HG02981 (cell line): ENCODE data around the gene DGAT2.
"Not testable (repeated sequence)": the region's sequence is repeated elsewhere in the genome, so short reads cannot be mapped to it uniquely, and the experiment has no call there.

ENCODE experiments used
- ATAC-seq: cut with Tn5 transposase; IDR thresholded peaks from one replicate; pipeline ENCODE4 v1.9.1; 2021; ENCODE audit warnings: mild to moderate bottlenecking, moderate library complexity; ENCODE audit not compliant: unreplicated experiment

The DGAT2 gene

DNA sequence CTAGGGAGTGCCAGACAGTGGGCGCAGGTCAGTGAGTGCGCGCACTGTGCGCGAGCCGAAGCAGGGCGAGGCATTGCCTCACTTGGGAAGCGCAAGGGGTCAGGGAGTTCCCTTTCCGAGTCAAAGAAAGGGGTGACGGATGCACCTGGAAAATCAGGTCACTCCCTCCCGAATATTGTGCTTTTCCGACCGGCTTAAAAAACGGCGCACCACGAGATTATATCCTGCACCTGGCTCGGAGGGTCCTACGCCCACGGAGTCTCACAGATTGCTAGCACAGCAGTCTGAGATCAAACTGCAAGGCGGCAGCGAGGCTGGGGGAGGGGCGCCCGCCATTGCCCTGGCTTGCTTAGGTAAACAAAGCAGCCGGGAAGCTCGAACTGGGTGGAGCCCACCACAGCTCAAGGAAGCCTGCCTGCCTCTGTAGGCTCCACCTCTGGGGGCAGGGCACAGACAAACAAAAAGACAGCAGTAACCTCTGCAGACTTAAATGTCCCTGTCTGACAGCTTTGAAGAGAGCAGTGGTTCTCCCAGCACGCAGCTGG, 19.8 kb upstream of the DGAT2 start:
- ATAC-seq = not testable (repeated sequence)

DNA sequence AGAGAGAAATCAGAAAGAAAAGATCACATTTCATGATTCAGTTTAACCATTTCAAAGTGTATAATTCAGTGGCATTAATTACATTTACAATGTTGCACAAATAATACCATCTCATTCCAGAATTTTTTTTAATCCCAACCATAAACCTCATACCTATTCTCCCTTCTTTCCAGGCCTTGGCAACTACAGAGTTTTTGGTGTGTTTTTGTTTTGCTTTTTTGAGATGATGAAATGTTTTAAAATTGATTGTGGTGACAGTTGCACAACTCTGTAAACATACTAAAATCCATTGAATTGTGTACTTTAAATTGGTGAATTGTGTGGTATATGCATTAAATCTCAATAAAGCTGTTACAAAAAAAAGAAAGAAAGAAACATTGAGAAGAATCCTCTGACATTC, 13.6 kb upstream of the DGAT2 start:
- not testable (repeated sequence) for ATAC-seq

DNA sequence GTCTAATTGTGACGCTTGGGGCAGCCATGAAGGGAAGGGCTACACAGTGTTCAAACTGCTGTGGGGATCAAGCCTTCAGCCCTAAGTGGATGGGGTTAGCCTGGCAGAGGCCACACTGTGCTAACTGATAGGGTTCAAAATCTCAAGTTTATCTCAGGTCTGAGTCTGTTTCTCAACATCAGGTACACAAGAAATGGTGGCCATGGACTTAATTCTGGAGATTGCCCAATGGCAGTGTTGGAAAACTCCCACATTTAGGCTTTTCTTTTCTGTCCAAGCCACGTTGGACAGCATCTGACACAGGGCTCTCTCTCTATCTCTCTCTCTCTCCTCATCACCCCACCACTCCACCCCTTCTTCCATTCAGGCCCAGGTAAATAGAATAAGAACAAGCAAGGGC, 10.9 kb upstream of the DGAT2 start:
- ATAC-seq = no peak

DNA sequence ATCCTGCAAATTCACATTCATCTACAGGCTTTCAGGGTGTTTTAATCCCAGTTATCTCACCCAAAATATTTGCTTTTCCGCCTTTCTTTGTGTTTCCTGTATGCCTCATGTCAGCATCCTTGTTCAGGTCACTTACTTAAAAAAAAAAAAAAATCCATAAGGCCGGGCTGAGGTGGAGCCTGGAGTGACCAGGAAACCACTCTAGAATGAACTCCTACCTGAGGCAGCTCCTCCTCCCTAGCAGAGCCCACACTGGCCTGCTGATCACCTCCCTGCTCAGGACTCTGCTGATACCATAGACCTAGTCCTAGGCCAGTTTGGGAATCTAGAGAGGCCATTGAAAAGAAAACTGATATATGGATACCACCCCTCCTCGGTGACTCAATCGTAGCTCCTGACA, 8.7 kb upstream of the DGAT2 start:
- no peak for ATAC-seq

DNA sequence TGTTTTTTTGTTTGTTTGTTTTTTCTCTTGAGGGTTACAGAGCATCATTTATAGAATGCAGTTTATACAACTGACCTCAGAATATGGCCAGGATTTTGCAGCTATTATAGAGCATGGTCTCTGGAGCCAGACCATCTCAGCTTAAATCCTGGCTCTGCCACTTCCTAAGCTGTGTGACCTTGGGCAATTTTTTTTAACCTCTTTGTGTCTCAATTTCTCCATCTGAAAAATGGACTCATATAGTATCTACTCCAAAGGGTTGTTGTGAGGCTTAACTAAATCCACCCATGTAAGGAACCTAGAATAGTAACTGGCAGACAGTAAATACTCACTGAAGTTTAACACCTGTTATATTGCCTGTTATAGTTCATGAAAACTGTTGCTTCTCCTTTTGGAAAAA, 8.3 kb upstream of the DGAT2 start:
- ATAC-seq = no peak

DNA sequence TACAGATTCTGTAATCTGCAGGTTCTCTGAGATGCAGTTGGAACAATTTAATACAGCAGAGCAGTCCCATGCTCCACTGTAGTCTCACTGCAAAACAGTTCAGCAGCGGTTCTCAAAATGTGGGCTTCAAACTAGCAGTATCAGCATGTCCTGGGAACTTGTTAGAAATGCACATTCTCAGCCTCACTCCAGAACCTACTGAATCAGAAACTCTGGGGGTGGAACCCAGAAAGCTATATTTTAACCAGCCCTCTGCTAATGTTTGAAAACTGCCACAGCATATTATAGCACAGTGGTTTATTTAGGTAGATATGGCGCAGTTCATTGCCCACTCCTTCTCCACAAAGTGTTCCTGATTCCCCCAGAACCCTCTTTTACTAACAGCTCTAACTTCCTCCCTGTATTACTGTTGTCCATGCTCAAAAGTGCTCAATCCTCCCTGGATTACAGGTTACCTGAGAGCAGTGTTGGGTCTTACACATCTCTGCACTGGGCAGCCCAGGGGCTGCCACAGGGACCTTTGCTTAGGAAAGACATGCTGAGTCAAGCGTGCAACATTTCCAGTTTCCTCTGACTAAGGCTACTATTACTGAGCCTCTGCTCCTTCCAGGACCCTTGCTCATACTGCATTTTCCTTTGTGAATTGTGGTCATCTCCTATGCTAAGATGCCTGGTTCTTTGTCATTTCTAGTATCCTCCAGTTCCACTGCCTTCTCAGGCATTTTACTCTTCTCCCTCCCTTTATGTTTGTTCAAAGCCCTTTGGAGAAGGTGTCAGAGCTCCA, 7.7 kb upstream of the DGAT2 start:
- no peak for ATAC-seq

DNA sequence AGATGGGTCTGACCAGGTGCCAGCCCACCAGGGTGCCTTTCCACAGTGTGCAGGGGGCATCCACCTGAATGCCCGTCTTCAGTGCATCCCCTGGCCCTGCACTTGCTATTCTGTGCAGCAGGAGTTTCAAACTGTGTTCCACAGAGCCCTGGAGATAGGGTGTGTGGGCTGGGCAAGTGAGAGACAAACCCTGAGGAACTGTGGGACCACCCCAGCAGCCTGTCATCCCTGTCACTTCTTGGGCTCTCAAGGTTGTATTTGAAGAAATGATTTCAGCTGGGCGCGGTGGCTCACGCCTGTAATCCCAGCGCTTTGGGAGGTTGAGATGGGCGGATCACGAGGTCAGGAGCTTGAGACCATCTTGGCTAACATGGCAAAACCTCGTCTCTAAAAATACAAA, 6.4 kb upstream of the DGAT2 start:
- ATAC-seq = no peak

DNA sequence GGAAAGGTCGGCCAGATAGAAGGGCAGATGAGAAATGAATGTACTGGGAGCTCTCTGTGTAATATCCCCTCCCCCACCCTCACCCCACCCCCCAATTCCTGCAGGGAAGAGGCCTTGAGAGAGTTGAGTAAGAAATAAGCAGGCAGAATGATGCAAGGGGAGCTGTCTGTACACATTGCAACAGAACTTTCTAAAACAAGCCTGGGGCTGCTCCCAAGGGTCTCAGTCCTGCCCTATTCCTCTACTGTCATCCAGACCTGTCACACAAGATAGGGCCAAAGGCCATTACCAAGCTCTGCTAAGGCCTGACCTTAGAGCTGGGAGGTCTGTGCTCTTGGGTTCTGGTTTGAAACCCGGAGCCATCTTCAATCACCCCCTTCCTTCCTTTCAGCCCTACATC, 5.7 kb upstream of the DGAT2 start:
- ATAC-seq = no peak

DNA sequence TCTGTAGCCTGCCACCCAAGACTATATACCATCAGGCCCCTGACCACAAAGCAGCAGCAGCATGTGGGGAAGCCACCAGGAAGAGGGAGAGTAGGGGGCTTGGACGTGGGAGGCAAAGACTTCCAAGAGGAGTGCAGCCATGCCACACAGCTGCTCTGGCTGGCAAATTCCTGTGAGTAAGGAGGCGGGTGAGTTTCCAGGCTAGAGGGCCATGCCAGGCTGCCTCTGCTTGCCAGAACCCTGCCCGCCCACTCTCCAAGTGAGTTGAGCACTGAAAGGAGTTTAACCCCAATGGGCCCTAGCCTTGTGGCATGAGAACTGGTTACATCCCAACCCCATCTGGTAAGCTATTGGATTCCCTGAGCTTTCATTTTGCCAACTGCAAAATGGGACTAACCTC, 4.7 kb upstream of the DGAT2 start:
- ATAC-seq = no peak

DNA sequence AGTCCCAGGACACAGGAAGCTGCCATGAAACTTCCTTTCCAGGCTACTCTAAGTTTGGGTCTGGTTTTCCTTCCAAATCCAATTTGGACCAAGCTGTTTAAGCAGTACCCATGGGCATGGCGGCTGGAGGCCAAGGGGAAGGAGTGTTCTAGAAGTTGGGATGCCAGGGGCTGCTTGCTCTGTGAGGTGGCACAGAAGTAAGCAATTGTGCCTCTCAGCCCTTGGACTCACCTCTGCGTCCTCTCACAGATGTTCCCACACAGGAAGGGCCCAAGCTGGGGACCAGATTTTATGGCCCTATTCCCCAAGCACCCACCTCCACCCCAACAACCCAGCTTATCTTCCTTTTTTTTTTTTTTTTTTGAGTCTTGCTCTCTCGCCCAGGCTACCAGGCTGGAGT, 3.5 kb upstream of the DGAT2 start:
- ATAC-seq = no peak

DNA sequence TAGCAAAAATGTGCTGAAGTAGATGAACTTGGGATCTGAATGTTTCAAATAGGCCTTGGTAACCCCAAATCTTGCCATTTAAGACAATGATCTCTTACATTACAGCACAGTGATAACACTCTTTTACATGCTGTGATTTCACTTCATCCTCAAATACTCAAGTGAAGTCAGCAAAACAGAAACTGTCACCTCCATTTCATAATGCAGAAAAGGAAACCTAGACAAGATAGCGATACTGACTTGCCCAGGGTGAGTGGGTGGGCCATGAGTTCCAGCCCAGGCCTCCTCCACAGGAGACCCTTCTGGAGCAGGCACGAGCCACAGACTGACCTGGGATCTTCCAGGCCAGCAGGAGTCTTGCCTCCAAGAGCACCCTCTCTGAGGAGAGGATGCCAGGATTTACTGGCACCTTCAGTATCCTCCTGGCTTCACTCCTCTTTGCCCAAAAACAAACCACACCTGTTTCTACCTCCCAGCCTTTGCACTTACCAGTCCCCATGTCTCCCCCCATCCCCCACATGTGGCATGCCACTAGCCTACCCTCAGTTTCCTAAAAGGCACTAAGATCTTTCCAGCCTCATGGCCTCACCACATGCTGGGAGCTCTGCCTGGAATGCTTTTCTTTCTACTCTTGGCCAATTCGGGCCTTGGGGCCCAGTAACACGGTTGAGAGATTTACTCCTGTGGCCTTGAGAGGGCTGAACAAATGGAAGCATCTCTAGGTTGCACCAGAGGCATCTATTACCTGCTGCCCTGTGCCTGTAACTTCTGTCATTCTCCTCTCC, 1.9 kb upstream of the DGAT2 start:
- no peak for ATAC-seq

DNA sequence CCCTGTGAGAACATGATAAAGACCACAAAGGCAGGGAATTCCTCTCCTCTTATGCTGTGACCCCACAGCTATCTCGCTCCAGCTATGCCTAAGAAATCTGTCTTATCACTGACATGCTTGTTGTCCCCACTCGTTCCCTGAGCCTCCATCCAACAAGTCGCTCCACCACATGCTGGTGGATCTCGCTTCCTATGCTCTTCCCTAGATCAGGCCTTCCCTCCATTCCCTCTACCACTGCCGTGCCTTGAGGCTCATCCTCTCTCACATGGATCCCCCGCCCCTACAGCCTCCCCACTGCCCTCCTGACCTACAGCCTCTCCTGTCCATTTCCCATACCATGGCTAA, 1.4 kb upstream of the DGAT2 start:
- ATAC-seq = no peak

DNA sequence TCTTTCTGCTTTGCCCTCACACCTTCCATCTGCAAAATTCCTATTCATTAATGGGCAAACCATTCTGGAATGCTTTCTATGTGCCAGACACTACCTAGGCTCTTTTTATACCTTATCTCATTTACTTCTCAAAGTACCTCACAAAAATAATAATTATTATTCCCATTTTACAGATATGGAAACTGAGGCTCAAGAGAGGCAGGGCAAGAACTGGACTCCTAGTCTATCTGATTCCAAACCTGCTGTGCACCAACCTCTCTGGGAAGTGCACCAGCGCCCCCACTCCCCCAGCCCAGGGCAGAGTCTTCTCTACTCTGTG, 826 bp upstream of the DGAT2 start:
- ATAC-seq = no peak

DNA sequence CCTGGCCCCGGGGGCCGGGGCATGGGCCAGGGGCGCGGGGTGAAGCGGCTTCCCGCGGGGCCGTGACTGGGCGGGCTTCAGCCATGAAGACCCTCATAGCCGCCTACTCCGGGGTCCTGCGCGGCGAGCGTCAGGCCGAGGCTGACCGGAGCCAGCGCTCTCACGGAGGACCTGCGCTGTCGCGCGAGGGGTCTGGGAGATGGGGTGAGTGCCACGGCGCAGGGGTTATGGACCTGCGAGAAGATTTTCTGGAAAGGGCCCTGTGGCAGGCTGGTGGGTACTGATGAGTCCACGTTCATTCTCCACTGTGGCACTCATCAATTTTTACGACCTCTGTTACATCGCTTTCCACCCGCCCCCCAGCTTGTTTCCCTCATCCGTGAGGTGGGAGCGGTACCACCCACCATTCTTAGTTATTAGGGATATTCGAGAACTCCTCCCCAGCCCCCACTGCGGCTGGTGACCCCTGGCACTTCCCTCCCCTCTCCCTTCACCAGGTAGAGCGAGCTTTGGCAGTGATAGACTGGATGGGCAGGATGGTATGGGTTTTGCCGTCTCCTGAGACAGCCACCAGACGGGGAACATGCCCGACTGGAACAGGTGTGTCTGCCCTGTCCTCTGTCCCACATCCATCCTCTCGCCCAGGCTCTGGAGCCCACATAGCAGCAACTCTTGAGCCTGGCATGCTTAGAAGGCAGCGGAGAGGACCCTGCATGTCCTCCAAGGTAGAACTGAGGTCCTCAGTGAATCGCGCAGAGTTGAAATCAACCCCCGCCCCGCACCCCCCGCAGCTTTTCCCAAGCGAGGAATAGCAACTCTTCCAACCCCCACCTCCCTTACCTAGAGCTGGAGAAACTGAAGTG, 562 bp downstream of the DGAT2 start:
- ATAC-seq = no peak

DNA sequence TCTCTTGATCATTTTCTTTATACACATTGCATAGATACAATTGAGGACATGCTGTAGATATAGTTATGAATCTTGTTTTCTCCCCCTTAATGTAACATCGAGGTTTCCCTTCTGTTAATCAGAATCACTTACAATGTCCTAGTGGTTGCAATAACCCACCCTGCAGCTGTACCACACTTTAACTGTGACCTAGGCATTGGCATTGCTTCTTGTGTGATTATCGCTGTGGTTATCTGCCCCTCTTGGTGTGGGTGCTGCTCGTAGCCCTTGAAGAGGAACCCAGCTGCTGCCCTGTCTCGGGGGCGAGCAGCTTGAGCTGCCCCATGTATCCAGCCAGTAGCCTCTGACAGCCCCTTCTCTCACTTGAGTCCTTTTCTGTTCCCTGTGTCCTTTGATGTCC, 1.5 kb downstream of the DGAT2 start:
- no peak for ATAC-seq

DNA sequence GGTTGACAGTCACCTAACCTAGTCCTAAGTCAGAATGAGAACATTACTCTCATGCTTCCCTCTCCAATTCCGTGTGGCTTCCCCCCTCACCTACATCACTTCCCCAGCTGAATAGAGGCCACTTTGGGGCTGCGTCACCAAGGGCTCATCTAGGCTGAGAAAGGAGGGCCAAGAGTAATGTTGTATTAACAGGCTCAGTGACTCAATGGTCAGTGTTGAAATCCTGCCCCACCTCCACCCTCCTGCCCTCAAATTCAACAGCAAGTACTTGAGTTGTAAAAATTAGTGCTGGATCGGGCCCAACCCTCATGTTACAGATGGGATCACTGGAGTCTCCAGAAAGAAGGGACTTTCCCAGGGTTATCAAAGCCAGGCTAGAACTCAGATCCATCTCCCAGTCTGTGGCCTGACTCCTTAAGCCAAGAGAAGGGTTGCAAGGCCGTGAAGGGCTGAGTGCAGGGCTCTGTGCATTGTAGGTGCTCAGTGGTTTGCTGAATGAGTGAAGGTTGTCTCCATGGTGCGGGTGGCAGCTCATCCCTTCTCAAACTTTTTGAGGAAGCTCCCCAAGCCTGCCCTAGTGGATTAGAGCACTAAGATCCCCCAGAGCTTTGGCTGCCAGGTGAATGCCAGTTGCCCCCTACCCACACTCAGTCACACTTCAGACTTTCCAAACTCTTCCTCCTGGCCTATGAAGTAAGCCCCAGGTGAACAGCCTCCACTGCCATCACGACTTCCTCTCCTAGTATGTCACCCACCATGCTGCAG, 3.2 kb downstream of the DGAT2 start:
- no peak for ATAC-seq

DNA sequence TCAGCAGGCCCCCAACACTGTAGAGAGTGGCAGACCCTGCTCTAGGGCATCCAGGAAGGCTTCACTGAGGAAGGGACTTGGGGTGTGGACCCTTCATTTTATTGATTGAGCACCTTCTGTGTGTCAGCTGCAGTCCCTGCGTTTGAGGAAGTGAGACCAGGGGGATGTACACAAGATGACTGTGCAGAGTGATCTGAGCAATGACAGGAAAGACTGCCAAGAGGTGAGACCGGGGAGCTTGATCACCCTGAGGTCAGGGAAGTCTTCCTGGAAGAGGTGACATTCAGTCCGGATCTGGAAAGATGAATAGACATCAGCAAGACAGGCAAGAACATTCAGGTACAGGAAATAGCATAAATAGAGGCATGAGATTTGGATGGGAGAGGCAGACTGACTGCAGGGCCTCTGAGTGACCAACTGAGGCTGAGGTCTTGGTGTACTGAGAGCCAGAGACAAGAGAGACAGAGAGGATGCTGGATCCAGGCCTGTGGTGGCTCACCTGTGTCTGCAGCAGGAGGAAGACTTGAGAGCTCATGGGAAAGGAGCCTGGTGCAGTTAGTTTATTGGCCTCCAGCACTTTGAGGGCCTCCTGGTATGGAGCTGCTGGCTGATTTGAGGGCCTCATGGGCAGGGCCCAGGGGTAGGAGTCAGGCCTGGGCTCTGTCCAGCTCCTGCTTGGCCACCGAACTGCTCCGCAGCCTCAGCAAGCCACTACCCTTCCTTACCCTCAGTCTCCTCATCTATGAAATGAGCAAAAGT, 5.2 kb downstream of the DGAT2 start:
- ATAC-seq = peak; percentile 82

DNA sequence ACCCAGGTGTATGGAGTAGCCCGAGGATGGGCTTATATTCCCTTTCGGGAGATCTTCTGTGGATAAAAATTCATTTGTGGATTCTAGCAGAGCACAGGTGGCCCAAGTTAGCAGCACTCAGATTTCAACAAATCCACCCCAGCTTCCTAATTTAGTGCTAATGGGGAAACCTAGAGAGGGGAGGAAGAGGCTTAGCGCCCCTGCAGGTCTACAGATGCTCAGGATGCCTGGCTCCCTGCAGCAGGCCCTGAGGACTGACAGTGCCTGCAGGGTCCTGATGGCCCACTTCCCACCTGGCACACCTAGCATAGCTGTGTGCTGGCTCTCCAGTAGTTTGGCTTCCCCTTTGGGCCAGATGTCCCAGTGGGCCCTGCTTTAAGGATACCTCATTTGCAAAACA, 6.5 kb downstream of the DGAT2 start:
- ATAC-seq = no peak

DNA sequence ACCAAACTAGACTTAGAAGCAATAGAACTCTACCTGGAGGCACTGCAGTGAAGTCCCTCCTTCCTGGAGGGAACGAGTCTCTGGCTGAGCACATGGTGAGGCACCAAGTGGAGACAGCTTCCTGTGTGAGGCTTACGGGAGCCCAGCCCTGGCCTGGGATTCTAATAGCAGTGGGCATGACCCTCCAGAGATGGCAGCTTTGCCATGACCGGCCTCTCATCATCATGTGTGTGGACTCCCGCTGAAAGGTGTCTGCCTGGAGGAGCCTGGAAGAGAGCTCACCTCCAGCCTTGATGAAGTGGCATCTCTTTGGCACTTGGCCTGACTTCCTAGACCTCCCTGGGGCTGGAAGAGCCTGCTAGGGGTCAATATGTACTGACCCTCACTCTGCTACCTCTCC, 8.0 kb downstream of the DGAT2 start:
- no peak for ATAC-seq

DNA sequence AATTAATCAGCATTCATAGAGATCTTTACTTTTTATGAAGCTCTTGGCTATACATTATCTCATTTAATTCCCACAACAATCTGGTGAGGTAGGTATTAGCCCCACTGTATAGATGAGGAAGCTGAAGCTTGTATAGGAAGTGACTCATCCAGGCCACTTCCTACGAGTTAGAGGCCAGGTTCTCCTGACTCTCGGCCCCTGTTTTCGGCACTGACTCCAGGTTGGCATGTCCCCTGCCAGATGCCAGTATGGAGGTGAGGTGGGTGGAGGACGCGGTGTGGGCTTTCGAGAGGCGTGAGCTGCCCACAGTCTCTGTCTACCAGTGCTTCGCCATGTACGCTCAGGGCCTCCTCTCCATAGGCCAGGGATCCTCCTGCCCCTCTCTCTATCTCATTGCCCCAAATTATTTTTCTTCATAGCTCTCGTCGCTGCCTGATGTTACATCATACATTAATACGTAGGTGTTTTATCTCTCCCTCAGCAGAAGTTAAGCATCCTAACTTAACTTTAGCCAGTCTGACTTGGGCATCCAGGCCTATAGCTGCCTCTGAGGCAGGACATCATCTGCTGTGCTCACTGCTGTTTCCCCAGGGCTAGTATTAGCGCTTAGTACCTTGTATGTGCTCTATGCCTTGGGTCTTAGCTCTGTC, 9.0 kb downstream of the DGAT2 start:
- no peak for ATAC-seq
